A549 (cell line): ENCODE results near the gene TRIM65. TPM values are rescaled to one million over a fixed set of nuclear protein-coding genes. Genes with fewer than 3 reads are reported as not detected.

ENCODE experiments used
- ATAC-seq, 2 experiments: fragments of 200-7000 bp in 1 of 2; fragments of >200 bp in 1 of 2; cut with Nextera tagmentation in 1 of 2; cut with Tn5 transposase in 1 of 2; 3 replicates each; pipeline versions ENCODE4 v1.8.0 to v1.9.1; 2018 to 2020; ENCODE audit warnings: mild to moderate bottlenecking in 1 of 2, moderate library complexity in 1 of 2
- CTCF ChIA-PET: fragments of 300-600 bp; sonication (Branson Sonifier 250); formaldehyde crosslinking; extraction: SDS; loops from one replicate; lab custom pipeline; 2021; ENCODE audit warnings: antibody characterized with exemption, inconsistent platforms; lab: Yijun Ruan, JAX
- POLR2A ChIA-PET: fragments of 350-600 bp; formaldehyde crosslinking; extraction: SDS; loops from one replicate; lab custom pipeline; 2021; ENCODE audit warnings: antibody characterized with exemption, inconsistent platforms; lab: Yijun Ruan, JAX
- DNase-seq, 2 experiments: peaks; one replicate each; pipeline versions ENCODE4 v3.0.0 to v3.0.0-alpha.2; 2011 to 2016; ENCODE audit warnings: low read depth in 1 of 2, low spot score in 1 of 2
- FAIRE-seq: peaks from 2 replicates; lab custom pipeline; 2011; peaks lifted over from hg19 to GRCh38; lab: Jason Lieb, UNC
- H3K27ac ChIP-seq, 2 experiments: fragments of >200 bp; sonication (Bioruptor Twin); formaldehyde crosslinking; 3 replicates each; pipeline ENCODE4 v1.5.1; 2016 to 2017
- H3K4me1 ChIP-seq: fragments of >200 bp; sonication (Bioruptor Twin); formaldehyde crosslinking; 3 replicates; pipeline ENCODE4 v1.6.1; 2016
- H3K4me2 ChIP-seq: fragments of >200 bp; sonication (Bioruptor Twin); formaldehyde crosslinking; 3 replicates; pipeline ENCODE4 v1.6.1; 2016
- H3K4me3 ChIP-seq: fragments of >200 bp; sonication (Bioruptor Twin); formaldehyde crosslinking; 3 replicates; pipeline ENCODE4 v1.5.1; 2016
- H3K9me3 ChIP-seq: fragments of >200 bp; sonication (Bioruptor Twin); formaldehyde crosslinking; 3 replicates; pipeline ENCODE4 v1.6.1; 2016
- ATOH8 ChIP-seq: fragments of 250-450 bp; sonication (Bioruptor Pico); IDR thresholded peaks from 2 replicates; pipeline ENCODE4 v1.5.0; 2020; ENCODE audit warnings: low read depth, mild to moderate bottlenecking, moderate library complexity
- CHD4 ChIP-seq: fragments of 200-600 bp; sonication (generic); IDR thresholded peaks from 2 replicates; pipeline ENCODE4 v1.6.1; 2016; ENCODE audit warnings: antibody characterized with exemption, mild to moderate bottlenecking, borderline replicate concordance
- ELK1 ChIP-seq: fragments of 150-350 bp; IDR thresholded peaks from 2 replicates; pipeline ENCODE4 v1.6.1; 2014; ENCODE audit warnings: low read depth, mild to moderate bottlenecking, low read length
- ESRRA ChIP-seq: fragments of 150-350 bp; IDR thresholded peaks from 2 replicates; pipeline ENCODE4 v1.6.1; 2014; ENCODE audit warnings: mild to moderate bottlenecking, low read length, borderline replicate concordance
- FOSL2 ChIP-seq, 2 experiments: fragments of 450-650 bp in 1 of 2; fragments of >200 bp in 1 of 2; sonication (Bioruptor Twin) in 1 of 2; formaldehyde crosslinking; IDR thresholded peaks; 2 replicates each; pipeline versions ENCODE4 v1.5.0 to v1.6.1; 2016 to 2020; ENCODE audit warnings: mild to moderate bottlenecking in 1 of 2, moderate library complexity in 1 of 2
- HDAC2 ChIP-seq: fragments of 200-600 bp; sonication (generic); IDR thresholded peaks from 2 replicates; pipeline ENCODE4 v1.6.1; 2016
- HOXA7 ChIP-seq: fragments of 250-450 bp; sonication (Bioruptor Pico); IDR thresholded peaks from 2 replicates; pipeline ENCODE4 v1.5.0; 2020; ENCODE audit warnings: mild to moderate bottlenecking, moderate library complexity
- HOXB5 ChIP-seq: fragments of 250-450 bp; sonication (Bioruptor Pico); IDR thresholded peaks from 2 replicates; pipeline ENCODE4 v1.5.0; 2020; ENCODE audit warnings: mild to moderate bottlenecking, moderate library complexity
- KDM1A ChIP-seq: fragments of 200-600 bp; sonication (generic); IDR thresholded peaks from 2 replicates; pipeline ENCODE4 v1.6.1; 2016; ENCODE audit warnings: low read depth, mild to moderate bottlenecking
- KDM5A ChIP-seq: fragments of 200-600 bp; sonication (generic); IDR thresholded peaks from 2 replicates; pipeline ENCODE4 v1.6.1; 2016; ENCODE audit warnings: antibody characterized with exemption, mild to moderate bottlenecking
- NPAS2 ChIP-seq: fragments of 250-450 bp; sonication (Bioruptor Pico); IDR thresholded peaks from 2 replicates; pipeline ENCODE4 v1.8.0; 2022; ENCODE audit warnings: mild to moderate bottlenecking, moderate library complexity, borderline replicate concordance
- PBX3 ChIP-seq: IDR thresholded peaks from 2 replicates; pipeline ENCODE4 v1.6.1; 2012
- PHF8 ChIP-seq: fragments of 200-600 bp; sonication (generic); IDR thresholded peaks from 2 replicates; pipeline ENCODE4 v1.6.1; 2016; ENCODE audit warnings: low read depth, mild to moderate bottlenecking, antibody characterized with exemption, moderate library complexity, borderline replicate concordance
- POLR2A ChIP-seq: IDR thresholded peaks from 2 replicates; pipeline ENCODE4 v1.6.1; 2012; ENCODE audit warnings: mild to moderate bottlenecking, low read length
- RFX5 ChIP-seq: fragments of 450-650 bp; IDR thresholded peaks from 2 replicates; pipeline ENCODE4 v1.7.1; 2014; ENCODE audit warnings: antibody characterized with exemption, mild to moderate bottlenecking, moderate library complexity
- RNF2 ChIP-seq: fragments of 200-600 bp; sonication (generic); IDR thresholded peaks from 2 replicates; pipeline ENCODE4 v1.6.1; 2016; ENCODE audit warnings: low read depth, mild to moderate bottlenecking, antibody characterized with exemption, moderate library complexity, borderline replicate concordance
- ZC3H11A ChIP-seq: fragments of 450-650 bp; IDR thresholded peaks from 2 replicates; pipeline ENCODE4 v1.6.1; 2014; ENCODE audit warnings: antibody characterized with exemption, mild to moderate bottlenecking
- WGBS: methylation state at CpG from one replicate; pipeline ENCODE4 v1.1.6; 2017; ENCODE audit errors: missing lambda C conversion rate; 5-methylcytosine and 5-hydroxymethylcytosine counted together
- polyA plus RNA-seq, 4 experiments: library from polyadenylated mRNA; depleted of rRNA in 3 of 4; stranded (reverse); fragments of >200 nt; fragmentation: RNase III in 1 of 4; extraction: RNeasy Plus Mini Kit Qiagen cat#74134 plus additional on column Dnase treatment in 1 of 4; gene quantifications; 2 replicates in 3 of 4; 3 replicates in 1 of 4; pipeline ENCODE4 v1.2.3, GENCODE V29; 2011 to 2017
- TF ChIP-seq, protein P1 (sequence below): fragments of >200 bp; sonication (Bioruptor Twin); formaldehyde crosslinking; IDR thresholded peaks from 2 replicates; pipeline ENCODE4 v1.6.1; 2016

The TRIM65 gene
- polyA plus RNA-seq, 2 of the 4 experiments (the other 2 are of a cell fraction), result 13.5 to 30.2 TPM

DNA sequence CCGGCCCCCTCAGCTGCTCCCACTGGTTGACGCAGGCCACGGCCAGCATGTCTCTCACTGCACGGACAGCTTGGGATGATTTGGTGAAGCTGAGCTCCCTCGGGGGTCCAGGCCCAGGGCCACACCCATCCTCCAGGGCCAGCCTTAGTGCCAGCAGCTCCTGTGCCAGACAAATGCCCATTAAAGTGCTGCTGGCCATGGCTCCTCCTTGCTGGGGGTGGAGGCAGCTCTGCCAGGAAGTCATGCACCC lies 20.9 kb downstream of the TRIM65 start:
- Histone ChIP-seq H3K4me1 (peaks cover 43% of the 10 kb centered on the region), H3K9me3 (no peaks in the 10 kb centered on the region), H3K4me3 (peak overlapping the region; percentile 85), H3K4me2 (peak overlapping the region; percentile 93), H3K27ac (peak overlapping the region; percentile 92 to 94)
- FAIRE-seq, result no peak
- no peak for DNase-seq
- WGBS, result 27% methylated on average over 5 of the region's 5 CpGs
- ChIA-PET CTCF (interaction anchor here (0.8 to 22.8 kb wide), 17 partner anchors 9 to 196 kb away, joined by 3 to 513 read pairs (median 5); partner anchors contain the start of genes GALK1, MRPL38, TRIM65 and WBP2), POLR2A (interaction anchor here (0.6 to 4.9 kb wide), 5 partner anchors 20 to 104 kb away, joined by 5 to 52 read pairs (median 27); partner anchors contain the start of genes ACOX1, TEN1, TRIM65 and WBP2)
- TF ChIP-seq KDM1A (no peak), HOXB5 (CRISPR knock-in tag) (no peak), NPAS2 (CRISPR knock-in tag) (no peak), ZC3H11A (no peak), HDAC2 (no peak), HOXA7 (CRISPR knock-in tag) (no peak), ATOH8 (no peak), RFX5 (0 out of 2 replicates have a peak, but pooled peaks have one; percentile 17), PHF8 (no peak), ELK1 (no peak), FOSL2 (IDR thresholded peaks at IDR 0.05) (no peak), FOSL2 (CRISPR knock-in tag; IDR thresholded peaks at IDR 0.05) (no peak), ESRRA (no peak), POLR2A (no peak; the same call in 1 of the 2 replicates), PBX3 (0 out of 2 replicates have a peak, but pooled peaks have one; percentile 56), CHD4 (no peak)
- TF ChIP-seq, protein P1, sequence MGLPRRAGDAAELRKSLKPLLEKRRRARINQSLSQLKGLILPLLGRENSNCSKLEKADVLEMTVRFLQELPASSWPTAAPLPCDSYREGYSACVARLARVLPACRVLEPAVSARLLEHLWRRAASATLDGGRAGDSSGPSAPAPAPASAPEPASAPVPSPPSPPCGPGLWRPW, result no peak
- peak; percentile 2 to 4; a peak in 4 of 6 replicates for ATAC-seq

- ATAC-seq, result no peak
- H3K27ac ChIP-seq, result peak overlapping the region; percentile 92 to 94
- H3K4me3 ChIP-seq, result peak overlapping the region; percentile 85; the same call in 1 of the 3 replicates
- WGBS, result 37% methylated on average over 14 of the region's 18 CpGs
- peaks cover 43% of the 10 kb centered on the region for H3K4me1 ChIP-seq
- DNase-seq, result no peak
- peak overlapping the region; percentile 93 for H3K4me2 ChIP-seq
- POLR2A ChIA-PET, result interaction anchor here (0.6 to 4.9 kb wide), 5 partner anchors 20 to 104 kb away, joined by 5 to 52 read pairs (median 27); partner anchors contain the start of genes ACOX1, TEN1, TRIM65 and WBP2
- H3K9me3 ChIP-seq, result no peaks in the 10 kb centered on the region
- FAIRE-seq, result no peak
- CTCF ChIA-PET, result interaction anchor here (0.8 to 22.8 kb wide), 17 partner anchors 8 to 195 kb away, joined by 3 to 513 read pairs (median 5); partner anchors contain the start of genes GALK1, MRPL38, TRIM65 and WBP2
- TF ChIP-seq KDM5A (no peak), RNF2 (no peak), FOSL2 (IDR thresholded peaks at IDR 0.05) (no peak), FOSL2 (CRISPR knock-in tag; IDR thresholded peaks at IDR 0.05) (peak; percentile 84), HOXB5 (CRISPR knock-in tag) (no peak)
Measured at GRCh38 chr17:75875182-75875939, 21.4 kb downstream of the TRIM65 start.
